GM08714 (cell line): ENCODE measurements around the gene LTK.
"Not testable (repeated sequence)": the region's sequence is repeated elsewhere in the genome, so short reads cannot be mapped to it uniquely, and the experiment has no call there.

Experiments used
- H3K4me3 ChIP-seq: fragments of 200-500 bp; sonication (Bioruptor generic); 2 replicates; pipeline ENCODE4 v1.5.1; 2014; ENCODE audit warnings: mild to moderate bottlenecking, low read length, inconsistent platforms
- ZNF274 ChIP-seq: IDR thresholded peaks from 2 replicates; pipeline ENCODE4 v1.6.1; 2012; ENCODE audit warnings: mild to moderate bottlenecking, low read depth, low read length

The LTK gene

GRCh38 chr15:41483519-41483918, 30.1 kb downstream of the LTK start:
- no peak overlapping the region for H3K4me3 ChIP-seq
- TF ChIP-seq ZNF274: no peak

GRCh38 chr15:41483115-41483514, 30.5 kb downstream of the LTK start:
- H3K4me3 ChIP-seq: no peak overlapping the region; the same call in 1 of the 2 replicates
- TF ChIP-seq ZNF274: no peak

- H3K4me3 ChIP-seq: no peak overlapping the region
- TF ChIP-seq ZNF274: no peak
These were observed 31.3 kb downstream of the LTK start for GRCh38 chr15:41482110-41482877.

- H3K4me3 ChIP-seq: no peak overlapping the region
- no peak for TF ChIP-seq ZNF274
These were observed 33.1 kb downstream of the LTK start for GRCh38 chr15:41480396-41481140.

GRCh38 chr15:41476416-41477048, 37.1 kb downstream of the LTK start:
- H3K4me3 ChIP-seq: no peak overlapping the region
- TF ChIP-seq ZNF274: no peak

GRCh38 chr15:41474941-41475340, 38.7 kb downstream of the LTK start:
- H3K4me3 ChIP-seq: no peak overlapping the region
- no peak for TF ChIP-seq ZNF274

GRCh38 chr15:41474436-41474835, 39.2 kb downstream of the LTK start:
- H3K4me3 ChIP-seq: no peak overlapping the region
- TF ChIP-seq ZNF274: no peak

- H3K4me3 ChIP-seq: no peak overlapping the region
- no peak for TF ChIP-seq ZNF274
These were observed 40.2 kb downstream of the LTK start for GRCh38 chr15:41473418-41473817.

- H3K4me3 ChIP-seq: not testable (repeated sequence)
These were observed 44.0 kb downstream of the LTK start for GRCh38 chr15:41469644-41470043.

- no peak overlapping the region for H3K4me3 ChIP-seq
- no peak for TF ChIP-seq ZNF274
These were observed 46.9 kb downstream of the LTK start for GRCh38 chr15:41466711-41467110.

- TF ChIP-seq ZNF274: no peak
- H3K4me3 ChIP-seq: no peak overlapping the region
These were observed 47.7 kb downstream of the LTK start for GRCh38 chr15:41465822-41466421.

GRCh38 chr15:41464889-41465580, 48.6 kb downstream of the LTK start:
- H3K4me3 ChIP-seq: no peak overlapping the region
- TF ChIP-seq ZNF274: no peak

- no peak for TF ChIP-seq ZNF274
- no peak overlapping the region for H3K4me3 ChIP-seq
These were observed 51.4 kb downstream of the LTK start for GRCh38 chr15:41462084-41462795.
